ENCODE results near the gene HIVEP3. TPM values are rescaled to one million over a fixed set of nuclear protein-coding genes. Genes with fewer than 3 reads are reported as not detected.

Gene HIVEP3
- total and polyA plus RNA-seq, 4 donors: 7.0 to 14.7 (median 8.8) TPM

- no peak overlapping the region for H3K4me3 ChIP-seq
- H3K27ac ChIP-seq (ENCODE audit: low read depth in 1 of 2, low read length in 1 of 2): no peak overlapping the region
- no peak overlapping the region for H3K9ac ChIP-seq (ENCODE audit: insufficient read depth in 1 of 2, low read length in 2 of 2)
- H3K27me3 ChIP-seq (ENCODE audit: control insufficient read depth in 3 of 3, insufficient read depth in 3 of 3, low read length in 2 of 3): no peaks in the 10 kb centered on the region
- no peaks in the 10 kb centered on the region for H3K9me3 ChIP-seq (ENCODE audit: control insufficient read depth in 4 of 4, insufficient read depth in 3 of 4, low read length in 3 of 4)
- DNase-seq: no peak
- 92 to 100% methylated on average over 2 of the region's 2 CpGs for WGBS, 2 donors
- no peaks in the 10 kb centered on the region for H3K36me3 ChIP-seq (ENCODE audit: control insufficient read depth in 4 of 4, insufficient read depth in 4 of 4, low read length in 4 of 4)
- no peak for TF ChIP-seq CTCF (IDR thresholded peaks at IDR 0.05; ENCODE audit: control extremely low read depth, extremely low read depth)
- peaks cover 0 to 26% (median 18%) of the 10 kb centered on the region in 5 donors for H3K4me1 ChIP-seq (ENCODE audit: control insufficient read depth in 5 of 5, insufficient read depth in 5 of 5, low read length in 5 of 5)
- ATAC-seq (ENCODE audit: insufficient read depth, low FRiP score): no peak
These were observed 185.0 kb downstream of the HIVEP3 start for GRCh38 chr1:41733725-41734124.

GRCh38 chr1:41733021-41733420 is 185.7 kb downstream of the HIVEP3 start:
- Histone ChIP-seq H3K27ac (ENCODE audit: low read depth in 1 of 2, low read length in 1 of 2) (no peak overlapping the region), H3K9me3 (ENCODE audit: control insufficient read depth in 4 of 4, insufficient read depth in 3 of 4, low read length in 3 of 4) (no peaks in the 10 kb centered on the region), H3K4me3 (no peak overlapping the region), H3K4me1 (ENCODE audit: control insufficient read depth in 5 of 5, insufficient read depth in 5 of 5, low read length in 5 of 5) (peaks cover 0 to 27% (median 20%) of the 10 kb centered on the region in 5 donors), H3K9ac (ENCODE audit: insufficient read depth in 1 of 2, low read length in 2 of 2) (no peak overlapping the region), H3K27me3 (ENCODE audit: control insufficient read depth in 3 of 3, insufficient read depth in 3 of 3, low read length in 2 of 3) (no peaks in the 10 kb centered on the region), H3K36me3 (ENCODE audit: control insufficient read depth in 4 of 4, insufficient read depth in 4 of 4, low read length in 4 of 4) (no peaks in the 10 kb centered on the region)
- WGBS, 2 donors: 80 to 82% methylated on average over 2 of the region's 2 CpGs
- DNase-seq: no peak
- TF ChIP-seq CTCF (IDR thresholded peaks at IDR 0.05; ENCODE audit: control extremely low read depth, extremely low read depth): no peak
- no peak for ATAC-seq (ENCODE audit: insufficient read depth, low FRiP score)

- H3K4me3 ChIP-seq: no peak overlapping the region
- H3K9me3 ChIP-seq (ENCODE audit: control insufficient read depth in 4 of 4, insufficient read depth in 3 of 4, low read length in 3 of 4): no peaks in the 10 kb centered on the region
- no peak overlapping the region for H3K27ac ChIP-seq (ENCODE audit: low read depth in 1 of 2, low read length in 1 of 2)
- no peak overlapping the region for H3K9ac ChIP-seq (ENCODE audit: insufficient read depth in 1 of 2, low read length in 2 of 2)
- peaks cover 0 to 27% (median 20%) of the 10 kb centered on the region in 5 donors for H3K4me1 ChIP-seq (ENCODE audit: control insufficient read depth in 5 of 5, insufficient read depth in 5 of 5, low read length in 5 of 5)
- no peaks in the 10 kb centered on the region for H3K27me3 ChIP-seq (ENCODE audit: control insufficient read depth in 3 of 3, insufficient read depth in 3 of 3, low read length in 2 of 3)
- TF ChIP-seq CTCF (IDR thresholded peaks at IDR 0.05; ENCODE audit: control extremely low read depth, extremely low read depth): no peak
- ATAC-seq (ENCODE audit: insufficient read depth, low FRiP score) (no peak), DNase-seq (no peak)
- 64 to 87% methylated on average over 2 of the region's 2 CpGs for WGBS, 2 donors
- H3K36me3 ChIP-seq (ENCODE audit: control insufficient read depth in 4 of 4, insufficient read depth in 4 of 4, low read length in 4 of 4): no peaks in the 10 kb centered on the region
These were observed 187.1 kb downstream of the HIVEP3 start for GRCh38 chr1:41731516-41732030.

- ATAC-seq (ENCODE audit: insufficient read depth, low FRiP score) (no peak), DNase-seq (no peak)
- TF ChIP-seq CTCF (IDR thresholded peaks at IDR 0.05; ENCODE audit: control extremely low read depth, extremely low read depth): no peak
- H3K9ac ChIP-seq (ENCODE audit: insufficient read depth in 1 of 2, low read length in 2 of 2): no peak overlapping the region
- 81 to 86% methylated on average over 4 of the region's 4 CpGs for WGBS, 2 donors
- no peaks in the 10 kb centered on the region for H3K9me3 ChIP-seq (ENCODE audit: control insufficient read depth in 4 of 4, insufficient read depth in 3 of 4, low read length in 3 of 4)
- no peak overlapping the region for H3K4me3 ChIP-seq
- no peaks in the 10 kb centered on the region for H3K27me3 ChIP-seq (ENCODE audit: control insufficient read depth in 3 of 3, insufficient read depth in 3 of 3, low read length in 2 of 3)
- H3K4me1 ChIP-seq (ENCODE audit: control insufficient read depth in 5 of 5, insufficient read depth in 5 of 5, low read length in 5 of 5): peaks cover 0 to 24% (median 16%) of the 10 kb centered on the region in 5 donors
- H3K36me3 ChIP-seq (ENCODE audit: control insufficient read depth in 4 of 4, insufficient read depth in 4 of 4, low read length in 4 of 4): no peaks in the 10 kb centered on the region
- no peak overlapping the region for H3K27ac ChIP-seq (ENCODE audit: low read depth in 1 of 2, low read length in 1 of 2)
These were observed 187.9 kb downstream of the HIVEP3 start for GRCh38 chr1:41730806-41731205.
